DMS53 treated with DMSO at 0.1 percent for 48 hours (cell line): ENCODE data around the gene FGFBP1.
A peak's percentile ranks its signal among the peaks of the same experiment; 100 is the strongest.

Experiments
- DNase-seq: peaks from one replicate; lab custom pipeline; 2025; ENCODE audit not compliant: unreplicated experiment; lab: John Stamatoyannopoulos, UW

Gene FGFBP1

GRCh38 chr4:15938640-15939039, at the start of gene FGFBP1:
TSS of gene FGFBP1 (minus strand) at chr4:15938740. CDS start at chr4:15936632, 2,108 bp downstream.
- DNase-seq, result no peak

DNA sequence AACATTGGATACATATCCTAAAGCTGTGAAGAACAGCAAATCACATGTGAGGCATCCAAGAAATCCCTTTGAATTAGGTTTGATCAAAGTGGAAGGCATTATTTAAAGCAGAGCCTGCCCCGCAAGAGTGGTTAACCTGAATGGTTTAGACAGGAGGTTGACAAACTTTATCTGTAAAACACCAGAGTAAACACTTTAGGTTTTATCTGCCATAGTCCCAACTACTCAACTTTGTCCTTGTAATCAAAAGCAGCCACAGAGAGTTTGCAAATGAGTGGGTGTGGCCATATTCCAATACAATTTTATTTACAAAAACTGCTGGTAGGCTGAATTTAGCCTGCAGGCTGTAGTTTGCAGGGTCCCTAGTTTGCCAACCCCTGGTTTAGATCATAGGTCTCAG, 49.7 kb upstream of the FGFBP1 start:
- no peak for DNase-seq

DNA sequence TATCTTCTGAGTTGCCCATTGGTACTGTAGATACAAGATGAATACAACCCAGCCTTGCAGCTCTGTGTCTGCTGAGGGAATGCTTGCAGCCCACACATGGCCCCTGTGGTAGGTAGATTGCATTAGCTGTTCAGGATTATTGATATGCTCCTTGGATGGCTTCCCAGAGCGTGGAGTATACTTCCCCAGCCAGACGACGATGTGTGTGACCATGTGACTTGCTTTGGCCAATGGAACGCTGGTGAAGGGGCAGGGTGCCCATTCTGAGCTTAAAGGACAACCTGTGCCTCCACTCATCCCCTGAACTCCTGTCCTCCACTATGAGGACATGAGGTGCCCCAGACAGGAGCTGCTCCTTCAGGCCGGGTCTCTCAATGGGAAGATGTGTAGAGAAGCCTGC, 48.4 kb upstream of the FGFBP1 start:
- no peak for DNase-seq

DNA sequence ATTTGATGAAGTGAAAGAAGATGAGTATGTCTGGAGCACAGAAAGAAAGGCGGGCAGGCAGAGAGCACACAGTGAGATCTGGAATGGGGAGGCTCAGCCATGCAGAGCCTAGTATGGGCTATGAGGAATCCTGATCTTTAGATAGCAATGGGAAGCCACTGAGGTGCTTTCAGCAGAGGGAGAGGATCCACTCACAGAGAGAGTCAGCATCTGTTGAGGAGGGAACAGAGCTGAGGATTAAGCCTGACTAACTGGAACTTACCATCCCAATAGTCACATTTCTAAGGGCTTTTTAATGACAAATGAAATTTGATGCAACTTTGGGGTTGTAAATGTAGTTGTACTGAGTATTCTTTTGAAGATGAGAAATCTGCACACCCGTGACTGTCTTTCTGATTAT, 45.1 kb upstream of the FGFBP1 start:
- DNase-seq, result no peak

DNA sequence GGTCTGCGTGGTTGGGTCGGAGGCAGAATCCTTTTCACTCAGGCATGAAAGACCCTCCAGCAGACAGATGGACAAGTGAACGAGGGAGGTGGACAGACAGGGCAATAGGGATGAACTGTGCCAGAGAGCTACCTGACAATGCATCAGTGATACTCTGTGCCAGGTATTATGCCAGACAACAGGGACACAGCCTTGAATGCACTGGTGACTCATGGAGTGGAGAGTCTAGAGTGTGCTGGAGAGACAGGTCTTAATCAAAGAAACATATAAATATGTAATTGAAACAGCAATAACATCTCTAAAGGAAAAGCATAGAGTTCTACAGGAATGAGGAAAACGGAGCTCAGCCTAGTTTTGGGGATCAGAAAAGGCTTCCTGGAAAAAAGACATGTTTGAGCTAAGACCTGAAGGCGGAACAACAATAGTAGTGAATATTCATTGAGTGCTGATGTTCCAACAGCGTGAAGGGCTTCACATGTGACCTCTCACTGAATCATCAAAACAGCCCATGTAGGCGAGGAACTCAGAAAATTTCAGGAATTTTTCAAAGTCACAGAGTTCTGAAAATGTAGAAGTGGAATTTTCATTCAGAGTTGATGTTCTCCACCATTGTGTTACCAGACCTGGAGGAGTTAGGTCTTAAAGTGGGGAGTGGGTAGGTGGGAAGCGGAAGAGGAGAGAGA, 44.4 kb upstream of the FGFBP1 start:
- no peak for DNase-seq

DNA sequence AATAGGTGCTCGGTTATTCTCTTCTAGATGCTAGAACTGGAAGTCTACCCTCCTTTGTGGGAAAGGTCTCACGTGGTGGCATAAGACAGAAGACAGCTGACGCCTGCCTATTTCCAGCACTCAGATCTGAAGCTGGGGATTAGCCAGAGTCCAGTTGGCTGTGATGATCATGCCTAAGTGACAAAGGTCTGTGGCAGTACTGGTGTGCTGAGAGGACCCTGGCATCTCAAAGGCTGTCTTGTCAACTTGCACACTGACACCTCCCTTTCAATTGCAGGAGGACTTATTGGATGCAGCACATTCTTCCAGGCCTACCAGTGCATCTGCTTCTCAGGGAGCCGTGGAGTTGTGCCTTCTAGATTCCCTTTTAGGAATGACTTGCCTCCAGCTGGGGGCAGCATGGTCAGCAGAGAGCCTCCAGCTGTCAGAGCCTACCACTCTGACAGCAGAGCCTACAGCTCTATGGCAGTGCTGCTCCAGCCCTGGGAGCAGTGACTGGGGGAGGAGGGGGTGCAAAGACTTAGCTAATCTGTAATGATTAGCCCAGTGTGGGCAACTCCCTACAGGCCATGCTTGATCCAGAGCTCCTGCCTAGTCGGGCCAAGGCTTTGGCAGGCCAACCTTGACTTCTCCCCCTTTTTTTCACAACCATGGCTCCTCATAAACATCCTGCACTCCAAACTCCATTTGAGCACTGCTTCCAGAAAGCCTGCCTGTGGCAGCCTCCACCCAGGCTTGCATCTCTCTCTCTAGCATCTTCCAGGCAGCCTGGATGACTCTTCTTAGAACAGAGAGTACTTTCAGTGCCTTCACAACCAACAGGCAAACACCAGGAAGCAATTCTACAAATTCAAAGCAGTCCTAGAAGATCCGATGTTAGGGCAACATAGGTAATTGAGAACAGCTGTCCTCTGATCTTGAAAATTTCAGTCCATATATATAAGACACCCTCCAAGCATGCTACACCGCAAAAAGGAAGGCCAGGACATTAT, 38.2 kb upstream of the FGFBP1 start:
- no peak for DNase-seq

GRCh38 chr4:15971068-15971801, 32.7 kb upstream of the FGFBP1 start:
- DNase-seq, result no peak

DNA sequence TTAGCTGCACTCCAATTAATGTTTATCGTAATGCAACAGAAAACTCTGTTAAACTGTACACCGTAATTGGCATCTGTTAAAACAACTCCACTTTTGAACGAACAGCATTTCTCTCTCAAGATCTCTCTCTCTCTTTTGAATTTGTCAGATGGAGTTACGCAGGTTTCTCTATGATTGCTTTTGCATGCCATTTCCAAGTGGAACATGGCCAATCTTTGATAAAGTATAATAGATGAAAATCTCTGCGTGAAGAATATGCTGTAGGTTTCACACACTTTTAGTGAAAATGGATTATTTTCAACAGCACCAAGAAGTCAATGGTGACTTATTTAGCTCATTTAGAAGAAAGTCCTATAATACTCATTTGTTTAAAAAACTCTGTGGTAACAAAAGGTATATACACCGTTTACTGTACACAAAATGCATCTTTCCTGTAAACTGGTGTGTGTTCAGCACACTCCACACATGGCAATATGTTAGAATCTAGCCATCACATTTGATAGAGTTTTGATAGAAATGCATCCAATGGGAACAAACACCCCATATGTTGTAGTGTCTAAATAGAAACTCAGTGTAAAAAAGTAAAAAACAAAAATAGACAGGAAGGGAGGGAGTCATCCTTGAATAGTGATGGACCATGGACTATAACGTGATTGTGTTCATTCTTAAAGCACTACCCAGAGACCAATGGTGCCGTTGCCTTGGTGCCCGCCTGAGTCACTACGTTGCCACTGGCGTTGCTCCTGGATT, 30.2 kb upstream of the FGFBP1 start:
- DNase-seq, result no peak

- DNase-seq, result no peak
Measured at GRCh38 chr4:15965325-15965724, 26.8 kb upstream of the FGFBP1 start.

DNA sequence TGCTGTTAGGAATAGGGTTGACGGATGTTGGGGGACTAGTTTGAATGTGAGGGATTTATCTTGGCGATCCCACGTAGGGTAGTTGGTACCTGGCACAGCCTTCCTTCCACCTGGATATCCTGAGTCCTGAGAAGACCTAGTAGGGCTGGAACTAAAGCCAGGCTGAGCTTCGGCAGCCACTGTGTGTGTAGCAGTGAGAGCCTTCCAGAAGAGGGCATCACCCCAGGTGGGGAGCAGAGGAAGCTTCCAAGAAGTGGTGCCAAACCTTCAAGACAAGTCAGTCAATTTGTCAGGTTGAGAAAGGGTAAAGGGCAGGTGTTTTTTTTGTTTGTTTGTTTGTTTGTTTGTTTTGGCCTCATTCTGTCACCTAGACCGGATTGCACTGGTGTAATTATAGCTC, 25.6 kb upstream of the FGFBP1 start:
- DNase-seq, result no peak

DNA sequence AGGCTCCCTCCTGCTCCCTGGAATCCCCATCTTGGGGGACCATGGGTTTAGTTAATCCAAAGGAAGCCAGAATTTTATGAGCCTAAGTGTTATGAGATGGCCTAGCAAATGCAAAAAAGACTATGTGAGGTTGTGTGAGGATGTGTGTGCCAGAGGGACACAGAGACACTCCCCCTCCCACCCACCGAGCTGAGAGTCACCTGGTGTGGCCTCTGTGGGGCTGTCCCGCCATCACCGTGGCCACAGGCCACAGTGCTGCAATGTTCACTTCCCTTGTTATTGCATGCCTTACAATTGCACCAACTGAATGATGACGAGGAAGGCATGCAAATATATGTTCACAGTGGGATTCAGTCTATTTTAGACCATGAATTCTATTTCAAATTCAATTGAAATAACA, 25.0 kb upstream of the FGFBP1 start:
- DNase-seq, result no peak

- DNase-seq, result peak; percentile 30
Measured at GRCh38 chr4:15963001-15963451, 24.5 kb upstream of the FGFBP1 start, which contains the start of gene FGFBP2. TSS of gene FGFBP2 (minus strand) at chr4:15963175. CDS start at chr4:15963129, 46 bp downstream.

GRCh38 chr4:15961781-15962510, 23.4 kb upstream of the FGFBP1 start:
- no peak for DNase-seq

GRCh38 chr4:15958562-15958961, 20.0 kb upstream of the FGFBP1 start:
- no peak for DNase-seq

GRCh38 chr4:15956179-15956850, 17.8 kb upstream of the FGFBP1 start:
- peak; percentile 93 for DNase-seq

- DNase-seq, result no peak
Measured at GRCh38 chr4:15955670-15956069, 17.1 kb upstream of the FGFBP1 start.

DNA sequence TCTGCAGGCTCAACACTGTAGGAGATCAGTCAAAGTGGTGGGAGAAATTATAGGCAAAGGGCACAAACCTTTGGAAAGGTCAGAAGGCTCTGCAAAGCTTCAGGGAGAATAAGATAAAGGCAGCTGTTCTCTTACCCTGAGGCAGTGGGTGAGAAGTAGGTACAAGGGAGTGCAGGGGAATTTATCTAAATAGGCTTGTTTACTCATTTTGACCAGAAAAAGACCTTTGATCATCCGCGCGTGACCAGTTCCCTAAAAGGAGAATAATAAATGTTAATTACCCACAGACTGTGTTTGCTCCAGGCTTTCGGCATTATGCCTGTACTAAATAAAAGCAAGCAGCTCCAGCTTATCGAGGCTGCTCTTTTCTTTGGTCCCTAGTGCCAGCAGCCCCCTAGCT, 15.1 kb upstream of the FGFBP1 start:
- DNase-seq, result no peak

DNA sequence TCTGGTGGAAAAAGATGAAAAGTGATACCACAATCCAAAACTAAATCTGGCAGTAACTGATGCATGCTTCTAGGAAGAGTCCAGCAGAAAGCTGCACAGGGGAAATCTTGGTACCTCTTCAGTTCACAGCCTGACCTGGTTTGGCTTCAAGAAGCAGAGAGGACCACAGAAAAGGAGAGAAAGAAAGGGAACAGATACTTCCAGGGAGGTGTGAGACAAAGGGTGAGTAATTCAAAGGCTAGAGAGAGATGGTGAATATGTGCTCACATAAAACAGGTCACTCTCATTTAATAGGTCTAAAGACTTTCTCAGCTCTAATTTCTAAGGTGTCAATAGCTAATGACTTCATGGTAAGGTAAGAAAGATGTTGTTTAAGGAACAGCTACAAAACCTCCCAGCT, 13.2 kb upstream of the FGFBP1 start:
- DNase-seq, result no peak

- DNase-seq, result no peak
Measured at GRCh38 chr4:15948826-15949225, 10.3 kb upstream of the FGFBP1 start.
